T-helper 2 cell treated with Interferon-gamma antibody and Interleukin-4, amounts not matched to agents 5 μg/mL and 100 μg/mL, for 36 hours (primary cell): ENCODE measurements around the gene CDKN2A.
"Not testable (repeated sequence)": the region's sequence is repeated elsewhere in the genome, so short reads cannot be mapped to it uniquely, and the experiment has no call there.

Experiments
- DNase-seq: peaks from one replicate; pipeline ENCODE4 v3.0.0; 2021; ENCODE audit warnings: low spot score
- H3K27ac Mint-ChIP-seq: one replicate; pipeline ENCODE4 v1.8.0; 2021; ENCODE audit warnings: mild to moderate bottlenecking, mixed read lengths
- H3K27me3 Mint-ChIP-seq: one replicate; pipeline ENCODE4 v1.8.0; 2021; ENCODE audit warnings: low read depth, mixed read lengths
- H3K36me3 Mint-ChIP-seq: one replicate; pipeline ENCODE4 v1.8.0; 2021; ENCODE audit warnings: low read depth, mixed read lengths
- H3K4me1 Mint-ChIP-seq: one replicate; pipeline ENCODE4 v1.8.0; 2021; ENCODE audit warnings: low read depth, mixed read lengths
- H3K4me3 Mint-ChIP-seq: one replicate; pipeline ENCODE4 v1.8.0; 2022; ENCODE audit warnings: mild to moderate bottlenecking, moderate library complexity, mixed read lengths
- H3K9me3 Mint-ChIP-seq: one replicate; pipeline ENCODE4 v1.8.0; 2021; ENCODE audit warnings: mixed read lengths

Gene CDKN2A

DNA sequence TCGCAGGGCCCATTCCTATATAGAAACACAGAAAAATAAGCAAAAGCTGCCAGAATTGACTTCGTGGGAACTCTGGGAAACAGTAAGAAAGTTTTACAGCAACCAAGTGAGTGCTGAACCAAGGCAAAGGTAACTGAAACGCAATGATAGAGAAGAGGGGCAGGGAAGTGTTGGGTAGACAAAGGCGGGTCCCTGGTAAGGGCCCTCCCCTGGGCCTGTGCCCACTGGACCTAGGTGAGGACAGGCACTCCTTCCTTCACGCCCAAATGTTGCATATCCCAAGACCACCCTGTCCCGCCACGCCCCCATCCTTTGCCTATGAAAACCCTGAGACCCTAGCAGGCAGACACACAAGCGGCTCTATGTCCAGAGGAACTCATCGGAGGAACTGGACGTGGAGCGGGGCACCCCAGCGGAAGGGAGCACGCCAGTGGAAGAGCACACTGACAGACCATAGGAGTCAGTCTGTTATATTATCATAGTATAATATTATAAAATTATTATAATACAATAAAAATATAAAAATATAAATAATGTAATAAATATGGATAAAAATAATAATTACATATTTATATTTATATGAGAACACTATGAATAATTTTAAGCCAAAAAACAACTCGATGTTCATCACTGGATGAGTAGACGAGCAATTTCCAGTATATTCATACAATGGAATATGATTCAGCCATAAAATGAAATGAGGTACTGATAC lies 27.9 kb downstream of the CDKN2A start:
- H3K27ac Mint-ChIP-seq = peak overlapping the region; percentile 53
- DNase-seq = no peak
- peaks cover 35% of the 10 kb centered on the region for H3K4me1 Mint-ChIP-seq
- H3K36me3 Mint-ChIP-seq = peaks cover 34% of the 10 kb centered on the region
- H3K4me3 Mint-ChIP-seq = no peak overlapping the region
- peaks cover 92% of the 10 kb centered on the region for H3K27me3 Mint-ChIP-seq
- peaks cover 12% of the 10 kb centered on the region for H3K9me3 Mint-ChIP-seq

DNA sequence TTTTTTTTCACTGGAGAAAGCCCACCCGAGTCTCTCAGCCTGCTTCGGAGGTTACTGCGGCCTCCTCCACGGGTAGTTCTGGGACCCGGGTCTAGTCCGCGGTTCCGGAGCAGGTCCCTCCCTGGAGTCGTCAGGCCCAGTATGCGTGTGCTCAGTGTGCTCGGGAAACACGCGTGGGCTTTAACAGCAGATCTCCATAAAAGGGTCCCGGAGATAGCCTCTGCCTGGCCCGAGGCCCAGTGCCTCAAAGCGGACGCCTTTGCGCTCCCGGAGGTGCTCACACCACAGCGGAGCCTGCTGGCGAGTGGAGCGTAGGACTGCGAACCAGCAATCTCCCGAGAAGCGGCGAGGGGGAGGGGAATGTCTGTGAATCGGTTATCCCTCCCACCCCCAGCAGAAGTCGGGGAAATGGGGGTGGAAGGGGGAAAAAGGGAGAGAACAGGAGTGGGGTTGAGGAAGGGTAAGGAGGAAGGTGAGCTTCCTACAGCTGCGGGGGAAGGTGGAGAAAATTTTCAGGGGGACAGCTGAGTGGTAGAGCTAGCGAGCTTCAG lies 28.7 kb downstream of the CDKN2A start:
- H3K4me3 Mint-ChIP-seq = peak overlapping the region; percentile 69
- DNase-seq = peak; percentile 49
- peaks cover 12% of the 10 kb centered on the region for H3K9me3 Mint-ChIP-seq
- H3K27ac Mint-ChIP-seq = peak overlapping the region; percentile 37
- peaks cover 30% of the 10 kb centered on the region for H3K36me3 Mint-ChIP-seq
- peaks cover 33% of the 10 kb centered on the region for H3K4me1 Mint-ChIP-seq
- H3K27me3 Mint-ChIP-seq = peaks cover 91% of the 10 kb centered on the region

DNA sequence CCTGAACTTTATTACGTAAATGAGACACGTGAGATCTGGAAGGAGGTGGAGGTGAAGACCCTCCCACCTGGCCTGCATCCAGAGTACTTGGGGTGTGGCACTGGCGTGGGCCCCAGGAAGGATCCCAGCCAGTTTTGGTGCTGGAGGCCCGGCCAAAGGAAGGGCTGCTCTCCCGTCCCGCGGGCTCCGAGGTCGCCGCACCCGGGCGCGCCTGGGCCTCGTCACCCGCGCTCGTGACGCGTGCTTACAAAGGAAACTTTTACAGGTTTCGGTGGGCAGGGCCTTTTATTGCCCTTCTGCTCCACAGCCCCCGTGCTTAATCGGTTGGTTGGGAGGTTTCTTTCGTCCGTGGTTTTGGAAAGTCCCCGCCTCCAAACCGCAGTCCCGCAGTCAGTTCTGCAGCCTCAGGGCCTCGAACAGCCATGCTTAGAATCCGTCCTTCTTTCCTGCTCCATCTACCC lies 29.2 kb downstream of the CDKN2A start:
- H3K27me3 Mint-ChIP-seq = peaks cover 90% of the 10 kb centered on the region
- peak overlapping the region; percentile 69 for H3K4me3 Mint-ChIP-seq
- peak overlapping the region; percentile 52 for H3K27ac Mint-ChIP-seq
- DNase-seq = peak; percentile 73
- peaks cover 32% of the 10 kb centered on the region for H3K4me1 Mint-ChIP-seq
- peaks cover 12% of the 10 kb centered on the region for H3K9me3 Mint-ChIP-seq
- H3K36me3 Mint-ChIP-seq = peaks cover 25% of the 10 kb centered on the region

DNA sequence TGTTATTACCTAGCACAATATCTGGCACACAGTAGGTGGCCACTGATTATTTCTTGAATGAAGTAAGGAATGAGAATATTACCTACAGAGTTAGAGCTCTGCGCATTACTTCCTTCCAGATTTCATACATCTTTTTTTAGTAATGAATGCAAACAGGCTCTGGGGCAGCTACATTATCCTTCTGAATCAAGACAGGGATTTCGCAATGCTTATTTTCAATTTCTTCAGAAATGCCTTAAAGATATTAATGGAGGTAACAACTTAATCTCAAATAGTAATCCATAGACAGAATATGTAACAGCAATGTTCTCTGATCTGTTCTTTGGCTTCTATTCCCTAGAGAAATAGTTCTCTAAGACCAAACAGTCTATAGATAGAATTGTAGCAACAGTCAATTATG lies 32.6 kb downstream of the CDKN2A start:
- Mint-ChIP-seq H3K27ac (no peak overlapping the region), H3K4me1 (peaks cover 16% of the 10 kb centered on the region), H3K9me3 (peaks cover 3% of the 10 kb centered on the region), H3K36me3 (peaks cover 6% of the 10 kb centered on the region), H3K4me3 (no peak overlapping the region), H3K27me3 (peaks cover 64% of the 10 kb centered on the region)
- DNase-seq = no peak

DNA sequence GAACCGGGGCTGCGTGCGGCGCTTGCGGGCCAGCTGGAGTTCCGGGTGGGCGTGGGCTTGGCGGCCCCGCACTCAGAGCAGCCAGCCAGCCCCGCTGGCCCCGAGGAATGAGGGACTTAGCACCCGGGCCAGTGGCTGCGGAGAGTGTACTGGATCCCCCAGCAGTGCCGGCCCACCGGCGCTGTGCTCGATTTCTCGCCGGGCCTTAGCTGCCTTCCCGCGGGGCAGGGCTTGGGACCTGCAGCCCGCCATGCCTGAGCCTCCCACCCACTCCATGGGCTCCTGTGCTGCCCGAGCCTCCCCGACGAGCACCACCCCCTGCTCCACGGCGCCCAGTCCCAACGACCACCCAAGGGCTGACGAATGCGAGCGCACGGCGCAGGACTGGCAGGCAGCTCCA lies 34.9 kb downstream of the CDKN2A start:
- not testable (repeated sequence) for DNase-seq, H3K4me1 Mint-ChIP-seq, H3K9me3 Mint-ChIP-seq, H3K27ac Mint-ChIP-seq, H3K4me3 Mint-ChIP-seq, H3K36me3 Mint-ChIP-seq
- H3K27me3 Mint-ChIP-seq = peaks cover 54% of the 10 kb centered on the region

DNA sequence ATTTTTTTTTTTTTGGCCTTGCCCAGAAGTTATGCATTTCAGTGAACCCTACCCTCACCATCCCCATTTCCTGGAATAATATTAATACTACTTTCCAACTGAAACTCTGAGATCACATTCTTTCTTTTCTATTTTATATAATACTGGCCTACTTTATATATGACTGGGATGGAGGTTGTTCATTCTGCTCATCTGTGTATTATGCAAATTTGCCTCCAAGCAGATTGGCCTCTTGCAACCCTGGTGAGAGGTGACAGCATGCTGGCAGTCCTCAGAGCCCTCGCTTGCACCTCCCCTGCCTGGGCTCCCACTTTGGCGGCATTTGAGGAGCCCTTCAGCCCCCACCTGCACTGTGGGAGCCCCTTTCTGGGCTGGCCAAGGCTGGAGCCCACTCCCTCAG lies 35.4 kb downstream of the CDKN2A start:
- H3K4me1 Mint-ChIP-seq = no peaks in the 10 kb centered on the region
- H3K27me3 Mint-ChIP-seq = peaks cover 51% of the 10 kb centered on the region
- H3K36me3 Mint-ChIP-seq = no peaks in the 10 kb centered on the region
- DNase-seq = no peak
- H3K9me3 Mint-ChIP-seq = peaks cover 3% of the 10 kb centered on the region
- no peak overlapping the region for H3K27ac Mint-ChIP-seq
- H3K4me3 Mint-ChIP-seq = no peak overlapping the region

DNA sequence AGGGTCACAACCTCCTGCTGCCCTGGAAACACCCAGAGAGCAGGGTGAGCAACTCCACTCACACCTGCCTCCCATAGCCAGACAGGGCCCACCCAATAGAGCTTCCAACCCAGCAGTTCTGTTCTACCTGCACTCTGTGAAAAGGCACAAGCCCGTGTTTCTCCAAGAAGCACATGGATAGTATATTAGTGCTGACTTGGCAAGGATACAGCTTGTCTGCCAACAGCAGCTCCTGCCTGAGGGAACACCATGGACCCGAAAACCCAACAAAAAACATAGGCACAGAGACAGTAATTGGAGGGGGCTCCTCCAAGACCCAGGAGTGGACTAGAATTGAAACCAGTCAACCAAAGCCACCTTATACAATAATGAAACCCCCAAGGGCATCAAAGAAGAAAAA lies 48.6 kb downstream of the CDKN2A start:
- H3K4me3 Mint-ChIP-seq = no peak overlapping the region
- no peaks in the 10 kb centered on the region for H3K4me1 Mint-ChIP-seq
- no peaks in the 10 kb centered on the region for H3K9me3 Mint-ChIP-seq
- H3K27me3 Mint-ChIP-seq = peaks cover 49% of the 10 kb centered on the region
- DNase-seq = no peak
- H3K36me3 Mint-ChIP-seq = no peaks in the 10 kb centered on the region
- H3K27ac Mint-ChIP-seq = no peak overlapping the region

DNA sequence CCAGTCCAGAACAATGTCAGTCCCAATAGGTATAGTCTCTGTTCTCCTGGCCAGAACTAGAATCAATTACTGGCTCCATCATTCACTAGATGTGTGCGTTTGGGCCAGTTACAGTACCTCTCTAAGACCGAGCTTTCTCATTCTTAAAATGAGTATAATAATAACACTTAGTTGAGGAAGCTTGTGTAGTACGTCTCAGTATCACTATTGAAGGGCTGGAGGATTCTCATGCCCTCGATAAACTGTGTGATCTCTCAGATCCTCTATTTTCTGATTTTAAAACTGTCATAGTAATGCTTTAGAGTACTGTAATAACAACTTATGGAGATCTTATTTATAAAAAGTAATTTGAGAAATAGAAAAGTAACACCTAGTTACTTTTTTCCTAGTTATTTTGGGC lies 50.7 kb downstream of the CDKN2A start:
- no peak for DNase-seq
- no peak overlapping the region for H3K27ac Mint-ChIP-seq
- H3K27me3 Mint-ChIP-seq = peaks cover 49% of the 10 kb centered on the region
- no peak overlapping the region for H3K4me3 Mint-ChIP-seq
- H3K9me3 Mint-ChIP-seq = no peaks in the 10 kb centered on the region
- H3K36me3 Mint-ChIP-seq = no peaks in the 10 kb centered on the region
- H3K4me1 Mint-ChIP-seq = no peaks in the 10 kb centered on the region

DNA sequence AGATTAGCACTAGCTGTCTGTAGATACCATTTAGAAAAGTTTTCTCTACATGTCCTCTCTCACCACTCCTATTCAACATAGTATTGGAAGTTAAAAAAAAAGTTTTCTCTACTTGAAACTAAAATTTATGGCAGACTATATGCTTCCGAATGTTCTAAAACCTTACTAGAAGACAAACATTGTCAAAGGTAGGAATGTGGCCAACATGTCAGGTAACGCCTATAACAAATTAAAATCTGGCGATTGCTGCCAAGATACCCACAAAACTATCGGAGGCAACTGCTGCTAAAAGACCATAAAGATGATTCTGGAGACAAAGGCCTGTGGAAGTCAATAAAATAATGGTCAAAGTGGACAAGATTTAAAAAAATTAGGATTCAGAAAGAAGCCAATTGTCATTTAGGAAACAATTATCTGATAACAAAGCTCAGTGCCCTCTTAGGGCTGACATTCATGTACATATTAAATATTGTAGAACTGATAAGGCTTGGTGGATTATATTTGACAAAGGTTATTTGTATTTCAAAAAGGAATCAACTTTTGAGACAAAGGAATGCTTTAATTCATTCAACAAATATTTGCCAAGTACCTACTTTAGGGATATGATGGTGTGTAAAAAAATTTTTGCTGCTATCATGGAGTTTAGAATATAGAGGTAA lies 52.7 kb downstream of the CDKN2A start:
- H3K27me3 Mint-ChIP-seq = peaks cover 38% of the 10 kb centered on the region
- no peaks in the 10 kb centered on the region for H3K9me3 Mint-ChIP-seq
- no peak overlapping the region for H3K27ac Mint-ChIP-seq
- H3K36me3 Mint-ChIP-seq = no peaks in the 10 kb centered on the region
- no peak overlapping the region for H3K4me3 Mint-ChIP-seq
- no peak for DNase-seq
- H3K4me1 Mint-ChIP-seq = no peaks in the 10 kb centered on the region

DNA sequence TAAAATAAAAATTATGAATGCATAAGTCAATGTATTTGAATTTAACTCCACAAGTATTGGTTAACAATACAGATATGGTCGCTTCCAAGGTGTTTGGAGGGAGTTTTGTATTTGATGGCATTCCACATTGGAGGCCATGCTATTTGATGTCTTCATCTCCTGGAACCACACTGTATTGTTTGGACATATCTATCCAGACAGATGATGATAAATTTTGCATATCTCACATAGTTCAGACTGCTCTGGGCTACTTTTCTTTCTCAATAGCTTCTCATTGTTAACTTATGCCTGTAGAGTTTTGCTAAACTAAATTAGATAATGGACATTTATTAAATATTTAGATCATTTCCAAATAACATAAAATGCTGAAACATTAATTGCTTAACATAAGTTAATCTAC lies 58.0 kb downstream of the CDKN2A start:
- peaks cover 9% of the 10 kb centered on the region for H3K36me3 Mint-ChIP-seq
- peaks cover 3% of the 10 kb centered on the region for H3K27me3 Mint-ChIP-seq
- no peak for DNase-seq
- no peaks in the 10 kb centered on the region for H3K9me3 Mint-ChIP-seq
- no peak overlapping the region for H3K4me3 Mint-ChIP-seq
- H3K4me1 Mint-ChIP-seq = no peaks in the 10 kb centered on the region
- no peak overlapping the region for H3K27ac Mint-ChIP-seq

DNA sequence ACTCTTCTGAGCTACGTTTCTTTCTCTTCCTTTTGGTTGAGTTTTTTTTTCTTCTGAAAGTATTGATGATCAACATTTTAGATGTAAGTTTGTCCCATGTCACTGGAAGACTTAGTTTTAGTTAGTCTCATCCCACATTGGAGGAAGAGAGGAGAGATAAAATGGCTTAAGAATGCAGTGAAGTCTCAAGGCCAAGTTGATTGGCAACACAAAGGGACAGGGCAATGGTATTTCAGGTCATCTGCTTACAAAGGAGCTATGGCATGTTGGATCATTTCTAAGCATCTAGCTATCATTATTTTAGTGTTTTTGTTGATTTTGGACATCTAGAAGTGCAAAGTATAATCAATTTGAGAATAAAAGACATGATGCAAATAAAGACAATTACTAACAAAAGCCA lies 58.6 kb downstream of the CDKN2A start:
- Mint-ChIP-seq H3K4me1 (no peaks in the 10 kb centered on the region), H3K9me3 (no peaks in the 10 kb centered on the region), H3K27me3 (peaks cover 3% of the 10 kb centered on the region), H3K27ac (no peak overlapping the region), H3K36me3 (peaks cover 13% of the 10 kb centered on the region), H3K4me3 (no peak overlapping the region)
- DNase-seq = no peak

DNA sequence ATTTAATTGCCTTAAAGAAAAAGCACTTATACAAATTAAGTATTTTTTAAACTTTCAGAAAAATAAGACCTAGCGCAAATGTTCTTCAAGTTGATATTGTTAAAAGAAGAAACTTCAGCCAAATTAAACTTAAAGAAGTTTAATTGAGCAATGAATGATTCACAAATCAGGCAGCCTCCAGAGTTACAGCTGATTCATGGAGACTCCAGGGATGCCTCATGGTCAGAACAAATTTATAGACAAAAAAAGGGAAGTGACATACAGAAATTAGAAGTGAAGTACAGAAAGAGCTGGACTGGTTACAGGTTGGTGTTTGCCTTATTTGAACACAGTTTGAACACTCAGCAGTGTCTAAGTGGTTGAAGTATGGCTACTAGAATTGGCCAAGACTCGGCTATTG lies 60.3 kb downstream of the CDKN2A start:
- Mint-ChIP-seq H3K9me3 (no peaks in the 10 kb centered on the region), H3K27ac (no peak overlapping the region), H3K4me1 (peaks cover 4% of the 10 kb centered on the region), H3K36me3 (peaks cover 16% of the 10 kb centered on the region), H3K4me3 (no peak overlapping the region), H3K27me3 (no peaks in the 10 kb centered on the region)
- no peak for DNase-seq

DNA sequence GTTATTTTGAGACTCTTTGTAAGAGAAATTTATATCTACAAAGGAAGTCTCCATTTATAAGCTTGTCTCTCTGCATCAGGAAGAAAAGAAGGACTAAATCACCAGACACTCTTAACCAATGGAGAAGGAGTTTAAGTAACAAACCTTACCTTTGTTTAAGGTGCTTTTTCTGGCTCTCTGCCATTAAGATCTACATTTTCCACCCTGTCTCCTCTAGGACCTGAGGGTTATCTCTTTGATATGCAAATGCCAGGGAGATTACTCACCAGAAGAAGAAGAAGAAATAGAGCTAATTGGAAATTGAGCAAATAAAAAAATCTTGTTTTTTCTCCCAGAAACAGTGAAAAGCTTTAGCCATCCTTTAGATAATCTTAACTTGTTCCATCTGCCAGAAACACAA lies 60.9 kb downstream of the CDKN2A start:
- H3K4me3 Mint-ChIP-seq = no peak overlapping the region
- H3K9me3 Mint-ChIP-seq = no peaks in the 10 kb centered on the region
- H3K27ac Mint-ChIP-seq = no peak overlapping the region
- H3K27me3 Mint-ChIP-seq = no peaks in the 10 kb centered on the region
- peaks cover 16% of the 10 kb centered on the region for H3K36me3 Mint-ChIP-seq
- peaks cover 4% of the 10 kb centered on the region for H3K4me1 Mint-ChIP-seq
- no peak for DNase-seq

DNA sequence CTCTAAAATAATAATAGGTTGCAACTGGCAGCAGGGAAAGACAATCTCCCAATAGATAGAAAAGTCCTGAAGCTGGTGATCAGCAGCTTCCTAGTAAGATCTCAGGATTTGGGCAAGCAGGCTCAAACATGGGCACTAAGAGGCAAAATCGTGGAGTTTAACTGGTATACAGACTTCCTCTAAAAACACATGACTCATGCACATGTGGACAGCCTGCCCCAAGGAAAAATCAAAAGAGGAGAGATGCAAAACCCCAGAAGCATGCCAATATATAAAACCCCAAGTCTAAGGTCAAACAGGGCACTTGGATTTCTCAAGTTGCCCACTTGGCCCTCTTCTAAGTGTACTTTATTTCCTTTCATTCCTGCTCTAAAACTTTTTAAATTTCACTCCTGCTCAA lies 62.8 kb downstream of the CDKN2A start:
- Mint-ChIP-seq H3K4me3 (no peak overlapping the region), H3K27ac (no peak overlapping the region)

More for the DNA sequence above, 62.8 kb downstream of the CDKN2A start:
- Mint-ChIP-seq H3K27me3 (no peaks in the 10 kb centered on the region), H3K36me3 (peaks cover 17% of the 10 kb centered on the region), H3K4me1 (peaks cover 11% of the 10 kb centered on the region), H3K9me3 (no peaks in the 10 kb centered on the region)
- no peak for DNase-seq
